Fibroblast of mammary gland (primary cell): ENCODE data around the gene SLC30A7.
A peak's percentile ranks its signal among the peaks of the same experiment; 100 is the strongest.

Experiments used
- DNase-seq: peaks from one replicate; pipeline ENCODE4 v3.0.0-alpha.2; 2010; ENCODE audit warnings: low read depth
- H3K4me3 ChIP-seq: 2 replicates; pipeline ENCODE4 v1.5.1; 2011; ENCODE audit warnings: low read depth, mild to moderate bottlenecking, low read length, moderate library complexity; ENCODE audit not compliant: control insufficient read depth
- TF ChIP-seq, protein P1 (sequence below): conservative IDR thresholded peaks from 2 replicates; pipeline ENCODE4 v1.5.1; 2011; ENCODE audit warnings: low read depth, low read length, inconsistent platforms; ENCODE audit not compliant: control insufficient read depth, insufficient read depth

Gene SLC30A7

DNA sequence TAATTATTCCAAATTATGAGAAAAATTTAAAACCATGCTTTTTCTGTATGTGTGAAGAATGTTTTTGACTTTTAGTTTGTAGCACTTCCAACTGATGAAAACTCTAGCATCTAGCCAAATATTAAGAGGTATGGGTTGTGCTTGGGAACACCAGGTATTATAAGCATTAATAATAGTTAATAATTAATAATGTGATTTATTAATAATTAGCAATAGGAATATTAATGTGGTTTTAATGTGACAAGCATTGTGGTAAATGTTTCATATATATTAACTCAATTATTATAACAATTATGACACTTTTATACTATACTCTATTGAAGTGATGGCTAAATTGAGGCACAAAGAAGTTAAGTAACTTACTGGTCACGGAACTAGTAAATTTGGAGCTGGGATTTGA is 7.9 kb downstream of the SLC30A7 start:
- TF ChIP-seq, protein P1, sequence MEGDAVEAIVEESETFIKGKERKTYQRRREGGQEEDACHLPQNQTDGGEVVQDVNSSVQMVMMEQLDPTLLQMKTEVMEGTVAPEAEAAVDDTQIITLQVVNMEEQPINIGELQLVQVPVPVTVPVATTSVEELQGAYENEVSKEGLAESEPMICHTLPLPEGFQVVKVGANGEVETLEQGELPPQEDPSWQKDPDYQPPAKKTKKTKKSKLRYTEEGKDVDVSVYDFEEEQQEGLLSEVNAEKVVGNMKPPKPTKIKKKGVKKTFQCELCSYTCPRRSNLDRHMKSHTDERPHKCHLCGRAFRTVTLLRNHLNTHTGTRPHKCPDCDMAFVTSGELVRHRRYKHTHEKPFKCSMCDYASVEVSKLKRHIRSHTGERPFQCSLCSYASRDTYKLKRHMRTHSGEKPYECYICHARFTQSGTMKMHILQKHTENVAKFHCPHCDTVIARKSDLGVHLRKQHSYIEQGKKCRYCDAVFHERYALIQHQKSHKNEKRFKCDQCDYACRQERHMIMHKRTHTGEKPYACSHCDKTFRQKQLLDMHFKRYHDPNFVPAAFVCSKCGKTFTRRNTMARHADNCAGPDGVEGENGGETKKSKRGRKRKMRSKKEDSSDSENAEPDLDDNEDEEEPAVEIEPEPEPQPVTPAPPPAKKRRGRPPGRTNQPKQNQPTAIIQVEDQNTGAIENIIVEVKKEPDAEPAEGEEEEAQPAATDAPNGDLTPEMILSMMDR: no peak
- H3K4me3 ChIP-seq: no peak overlapping the region

DNA sequence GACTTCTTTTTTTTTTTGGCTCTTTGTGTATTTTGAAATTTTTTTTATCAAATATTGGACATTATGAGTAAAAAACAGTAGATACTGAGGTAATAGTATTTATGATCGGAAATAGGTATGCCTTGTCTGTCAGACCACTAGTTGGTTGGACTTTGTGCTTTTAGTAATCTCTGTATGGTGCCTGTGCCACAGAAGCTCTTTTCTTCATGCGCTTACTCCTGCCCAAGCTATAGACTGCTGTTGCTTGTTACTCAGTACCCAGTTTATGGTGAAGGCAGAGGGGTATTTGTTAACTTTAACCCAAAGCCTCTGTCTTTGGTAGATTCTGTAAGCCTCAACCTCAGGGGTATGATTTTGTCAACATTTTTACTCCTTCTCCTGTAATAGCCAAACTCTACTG is 8.6 kb downstream of the SLC30A7 start:
- no peak overlapping the region for H3K4me3 ChIP-seq
- TF ChIP-seq, protein P1: no peak
- DNase-seq: no peak

More for the DNA sequence above, 7.9 kb downstream of the SLC30A7 start:
- no peak for DNase-seq

DNA sequence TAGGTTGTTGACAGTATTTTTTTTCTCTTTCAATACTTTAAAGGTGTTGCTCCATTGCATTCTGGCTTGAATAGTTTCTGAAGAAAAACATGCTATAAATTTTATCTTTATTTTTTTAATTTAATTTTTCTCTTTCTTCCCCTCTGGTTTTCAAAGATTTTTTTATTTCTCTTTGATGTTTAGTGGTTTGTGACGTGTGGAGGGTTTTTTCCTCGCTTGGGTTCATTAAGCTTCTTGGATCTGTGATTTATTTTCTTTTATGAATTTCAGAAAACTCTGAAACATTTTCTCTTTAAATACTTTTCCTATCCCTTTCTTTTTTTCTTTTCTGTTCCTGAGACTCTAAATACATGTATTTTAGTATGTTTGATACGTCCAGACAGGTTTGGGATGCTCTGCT is 9.3 kb downstream of the SLC30A7 start:
- no peak overlapping the region for H3K4me3 ChIP-seq
- no peak for DNase-seq
- TF ChIP-seq, protein P1: no peak

DNA sequence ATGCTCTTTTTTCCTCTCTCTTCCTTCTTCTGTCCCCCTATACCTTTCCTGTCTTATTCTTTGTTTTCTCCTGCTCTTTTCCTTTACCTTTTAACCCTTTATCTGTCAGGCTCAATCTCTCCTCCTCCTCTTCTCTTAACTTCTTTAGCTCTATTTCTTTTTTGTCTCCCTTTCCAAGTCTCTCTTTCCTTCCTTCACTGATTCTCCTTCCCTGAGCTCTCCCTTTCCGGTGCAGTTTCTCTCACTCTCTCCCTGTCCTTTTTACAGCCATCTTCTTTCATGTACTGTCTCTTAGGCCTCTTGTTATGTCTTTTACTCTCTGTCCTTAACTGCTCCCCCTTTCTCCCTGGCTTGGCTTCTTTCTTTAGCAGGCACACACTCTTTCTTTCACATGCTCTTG is 12.0 kb downstream of the SLC30A7 start:
- H3K4me3 ChIP-seq: no peak overlapping the region
- TF ChIP-seq, protein P1: no peak
- no peak for DNase-seq

DNA sequence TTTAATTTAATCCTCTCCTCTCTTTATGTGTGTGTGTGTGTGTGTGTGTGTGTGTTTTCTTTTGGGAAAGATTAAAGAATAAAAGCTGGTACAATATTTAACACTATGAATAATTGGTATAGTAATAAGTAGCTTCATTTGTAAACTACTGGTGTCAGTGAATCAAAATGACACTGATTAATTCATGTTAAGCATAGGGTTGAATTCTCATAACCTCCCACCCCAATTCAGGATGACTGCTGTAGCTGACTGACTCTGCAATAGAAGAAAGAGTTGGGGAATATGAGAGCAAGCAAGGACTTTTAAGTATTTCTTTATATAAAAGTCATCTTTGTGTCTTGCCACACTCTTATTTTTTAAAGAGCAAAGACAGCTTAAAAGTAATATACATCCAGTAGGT is 13.1 kb downstream of the SLC30A7 start:
- TF ChIP-seq, protein P1: no peak
- no peak for DNase-seq
- H3K4me3 ChIP-seq: no peak overlapping the region

DNA sequence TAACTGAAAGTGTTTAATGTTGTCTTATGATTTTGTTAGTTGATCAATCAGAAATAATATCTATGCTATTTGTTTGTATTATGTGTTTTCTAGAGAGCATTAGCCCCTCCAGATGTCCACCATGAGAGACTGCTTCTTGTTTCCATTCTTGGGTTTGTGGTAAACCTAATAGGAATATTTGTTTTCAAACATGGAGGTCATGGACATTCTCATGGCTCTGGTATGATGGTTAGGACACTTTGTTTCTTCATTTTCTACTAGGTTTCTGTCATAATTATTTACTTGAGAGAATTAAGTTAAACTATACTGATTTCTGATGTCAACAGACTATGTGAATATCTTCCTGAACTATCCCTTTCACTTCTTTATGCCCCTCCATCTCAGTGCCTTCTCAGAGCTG is 16.1 kb downstream of the SLC30A7 start:
- TF ChIP-seq, protein P1: no peak
- no peak overlapping the region for H3K4me3 ChIP-seq
- no peak for DNase-seq

DNA sequence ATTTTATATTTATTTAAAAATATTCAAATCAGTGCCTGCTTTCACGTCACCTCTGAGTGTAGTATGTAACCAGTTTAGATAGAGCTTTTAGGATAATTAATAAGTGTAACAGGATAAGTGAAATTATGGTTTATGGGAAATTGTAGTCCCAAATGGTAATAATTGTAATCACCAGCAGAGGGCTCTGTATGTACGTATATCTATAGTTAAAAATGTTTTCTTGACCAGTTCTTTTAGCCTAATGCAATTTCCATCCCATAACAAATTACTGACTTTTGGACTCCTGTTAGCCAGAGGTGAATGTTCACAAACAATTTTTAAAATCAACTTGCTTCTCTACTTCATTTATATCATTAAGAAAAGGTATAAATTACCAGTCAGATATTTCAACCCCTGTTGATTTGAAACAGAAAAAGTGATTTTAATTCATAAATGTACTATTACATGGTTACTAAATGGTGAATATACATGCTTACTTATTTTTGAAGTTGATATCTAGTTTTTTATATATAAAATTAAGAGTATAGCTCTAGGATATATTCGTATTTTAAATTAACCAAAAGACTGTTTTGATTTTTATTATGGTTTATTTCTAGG is 25.3 kb downstream of the SLC30A7 start:
- no peak overlapping the region for H3K4me3 ChIP-seq
- DNase-seq: peak; percentile 70

More for the DNA sequence above, 25.3 kb downstream of the SLC30A7 start:
- TF ChIP-seq, protein P1: peak; percentile 45
